C4-2B (cell line): ENCODE measurements around the gene ANKRD9.

ENCODE experiments used
- ZFX ChIP-seq: fragments of 450-650 bp; IDR thresholded peaks from 2 replicates; pipeline ENCODE4 v1.6.1; 2017
- TF ChIP-seq, protein P1 (sequence below): fragments of 450-650 bp; conservative IDR thresholded peaks from 2 replicates; pipeline ENCODE4 v1.5.1; 2017; ENCODE audit warnings: mild to moderate bottlenecking

- TF ChIP-seq, protein P1, sequence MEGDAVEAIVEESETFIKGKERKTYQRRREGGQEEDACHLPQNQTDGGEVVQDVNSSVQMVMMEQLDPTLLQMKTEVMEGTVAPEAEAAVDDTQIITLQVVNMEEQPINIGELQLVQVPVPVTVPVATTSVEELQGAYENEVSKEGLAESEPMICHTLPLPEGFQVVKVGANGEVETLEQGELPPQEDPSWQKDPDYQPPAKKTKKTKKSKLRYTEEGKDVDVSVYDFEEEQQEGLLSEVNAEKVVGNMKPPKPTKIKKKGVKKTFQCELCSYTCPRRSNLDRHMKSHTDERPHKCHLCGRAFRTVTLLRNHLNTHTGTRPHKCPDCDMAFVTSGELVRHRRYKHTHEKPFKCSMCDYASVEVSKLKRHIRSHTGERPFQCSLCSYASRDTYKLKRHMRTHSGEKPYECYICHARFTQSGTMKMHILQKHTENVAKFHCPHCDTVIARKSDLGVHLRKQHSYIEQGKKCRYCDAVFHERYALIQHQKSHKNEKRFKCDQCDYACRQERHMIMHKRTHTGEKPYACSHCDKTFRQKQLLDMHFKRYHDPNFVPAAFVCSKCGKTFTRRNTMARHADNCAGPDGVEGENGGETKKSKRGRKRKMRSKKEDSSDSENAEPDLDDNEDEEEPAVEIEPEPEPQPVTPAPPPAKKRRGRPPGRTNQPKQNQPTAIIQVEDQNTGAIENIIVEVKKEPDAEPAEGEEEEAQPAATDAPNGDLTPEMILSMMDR: peak; percentile 99
- no peak for TF ChIP-seq ZFX
Observed at GRCh38 chr14:102524451-102525218, 15.1 kb upstream of the ANKRD9 start.
